Erythroblast (primary cell): ENCODE results near the gene NAALAD2.

Experiments
- GATA1 ChIP-seq: IDR thresholded peaks from 2 replicates; pipeline ENCODE4 v1.6.1; 2011; ENCODE audit warnings: low read depth, mild to moderate bottlenecking, control low read depth, low read length, moderate library complexity
- POLR2A ChIP-seq: IDR thresholded peaks from 2 replicates; pipeline ENCODE4 v1.6.1; 2011; ENCODE audit warnings: mild to moderate bottlenecking, low read length

GRCh38 chr11:90179923-90180322 is 45.5 kb downstream of the NAALAD2 start:
- TF ChIP-seq POLR2A (no peak), GATA1 (no peak)
